DND-41 (cell line): ENCODE data around the gene PGM5.

Source experiments
- ATAC-seq: fragments of 200-7000 bp; cut with Tn5 transposase; 3 replicates; pipeline ENCODE4 v1.9.1; 2021; ENCODE audit warnings: low read depth; ENCODE audit not compliant: insufficient read depth
- DNase-seq: peaks from one replicate; pipeline ENCODE4 v3.0.0-alpha.2; 2020
- H2AFZ ChIP-seq: 2 replicates; pipeline ENCODE4 v1.6.0; 2012; ENCODE audit warnings: low read depth, low read length
- H3K27ac ChIP-seq: 2 replicates; pipeline ENCODE4 v1.5.1; 2012; ENCODE audit warnings: low read length, inconsistent platforms
- H3K27me3 ChIP-seq: fragments of 200-600 bp; sonication (generic); 2 replicates; pipeline ENCODE4 v1.6.0; 2012; ENCODE audit warnings: low read length, mild to moderate bottlenecking, inconsistent platforms; ENCODE audit not compliant: insufficient read depth, poor library complexity
- H3K36me3 ChIP-seq: 2 replicates; pipeline ENCODE4 v1.5.1; 2012; ENCODE audit warnings: low read length, inconsistent platforms; ENCODE audit not compliant: insufficient read depth
- H3K4me1 ChIP-seq: 2 replicates; pipeline ENCODE4 v1.5.1; 2012; ENCODE audit warnings: mild to moderate bottlenecking, low read length; ENCODE audit not compliant: insufficient read depth
- H3K4me2 ChIP-seq: 2 replicates; pipeline ENCODE4 v1.6.0; 2012; ENCODE audit warnings: mild to moderate bottlenecking, moderate library complexity, low read length, inconsistent platforms; ENCODE audit not compliant: insufficient read depth
- H3K4me3 ChIP-seq, 2 experiments: fragments of 200-600 bp in 1 of 2; shearing (Covaris generic) in 1 of 2; 2 replicates each; pipeline ENCODE4 v1.5.1; 2012 to 2016; ENCODE audit warnings: inconsistent platforms in 2 of 2, low read length in 2 of 2, mild to moderate bottlenecking in 2 of 2, low read depth in 1 of 2, moderate library complexity in 1 of 2
- H3K79me2 ChIP-seq: 2 replicates; pipeline ENCODE4 v1.6.0; 2012; ENCODE audit warnings: low read length, inconsistent platforms; ENCODE audit not compliant: insufficient read depth
- H3K9ac ChIP-seq: 2 replicates; pipeline ENCODE4 v1.6.0; 2012; ENCODE audit warnings: low read depth, mild to moderate bottlenecking, inconsistent platforms, low read length, moderate library complexity
- H3K9me3 ChIP-seq: 2 replicates; pipeline ENCODE4 v1.5.1; 2012; ENCODE audit warnings: low read length, moderate library complexity, mild to moderate bottlenecking, inconsistent platforms; ENCODE audit not compliant: insufficient read depth, severe bottlenecking
- H4K20me1 ChIP-seq: 2 replicates; pipeline ENCODE4 v1.6.0; 2012; ENCODE audit warnings: low read length; ENCODE audit not compliant: insufficient read depth
- CTCF ChIP-seq: IDR thresholded peaks from 2 replicates; pipeline ENCODE4 v1.5.1; 2012; ENCODE audit warnings: borderline replicate concordance, low read length, moderate library complexity, mild to moderate bottlenecking; ENCODE audit not compliant: poor library complexity, severe bottlenecking; ENCODE audit errors: extremely low read depth
- EZH2 ChIP-seq: IDR thresholded peaks from 3 replicates; pipeline ENCODE4 v1.6.1; 2012; ENCODE audit warnings: borderline replicate concordance, low read depth, mild to moderate bottlenecking, moderate library complexity, low read length, inconsistent platforms; ENCODE audit not compliant: severe bottlenecking

Gene PGM5

GRCh38 chr9:68476422-68476821, 120.0 kb downstream of the PGM5 start:
- Histone ChIP-seq H3K27me3 (no peaks in the 10 kb centered on the region), H3K4me2 (no peak overlapping the region), H2AFZ (no peak overlapping the region), H3K9ac (no peak overlapping the region), H3K9me3 (no peaks in the 10 kb centered on the region), H3K4me3 (no peak overlapping the region), H3K4me1 (no peaks in the 10 kb centered on the region), H3K27ac (no peak overlapping the region), H4K20me1 (no peaks in the 10 kb centered on the region), H3K79me2 (no peaks in the 10 kb centered on the region), H3K36me3 (no peaks in the 10 kb centered on the region)
- no peak for ATAC-seq
- no peak for DNase-seq
- TF ChIP-seq CTCF = no peak
- TF ChIP-seq EZH2 = no peak

- Histone ChIP-seq H3K4me3 (no peak overlapping the region), H3K4me2 (no peak overlapping the region), H3K27ac (no peak overlapping the region), H2AFZ (no peak overlapping the region), H3K9me3 (no peaks in the 10 kb centered on the region), H3K27me3 (no peaks in the 10 kb centered on the region), H3K9ac (no peak overlapping the region), H3K36me3 (no peaks in the 10 kb centered on the region), H3K79me2 (no peaks in the 10 kb centered on the region), H3K4me1 (no peaks in the 10 kb centered on the region), H4K20me1 (no peaks in the 10 kb centered on the region)
- ATAC-seq (no peak), DNase-seq (no peak)
- no peak for TF ChIP-seq CTCF
- no peak for TF ChIP-seq EZH2
Measured at GRCh38 chr9:68476847-68477246, 120.4 kb downstream of the PGM5 start.

GRCh38 chr9:68480807-68481206, 124.4 kb downstream of the PGM5 start:
- no peak for TF ChIP-seq CTCF
- no peak for TF ChIP-seq EZH2
- Histone ChIP-seq H3K79me2 (no peaks in the 10 kb centered on the region), H3K4me3 (no peak overlapping the region), H3K27ac (no peak overlapping the region), H4K20me1 (no peaks in the 10 kb centered on the region), H3K36me3 (no peaks in the 10 kb centered on the region), H3K27me3 (no peaks in the 10 kb centered on the region), H2AFZ (no peak overlapping the region), H3K4me1 (no peaks in the 10 kb centered on the region), H3K9me3 (no peaks in the 10 kb centered on the region), H3K9ac (no peak overlapping the region), H3K4me2 (no peak overlapping the region)
- DNase-seq (no peak), ATAC-seq (no peak)

- H3K4me3 ChIP-seq = no peak overlapping the region
- no peaks in the 10 kb centered on the region for H3K36me3 ChIP-seq
- no peaks in the 10 kb centered on the region for H3K4me1 ChIP-seq
- H4K20me1 ChIP-seq = no peaks in the 10 kb centered on the region
- H3K9ac ChIP-seq = no peak overlapping the region
- no peaks in the 10 kb centered on the region for H3K27me3 ChIP-seq
- no peak for DNase-seq
- no peak overlapping the region for H3K27ac ChIP-seq
- H3K79me2 ChIP-seq = no peaks in the 10 kb centered on the region
- H3K4me2 ChIP-seq = no peak overlapping the region
- no peak overlapping the region for H2AFZ ChIP-seq
- H3K9me3 ChIP-seq = no peaks in the 10 kb centered on the region
- no peak for ATAC-seq
- no peak for TF ChIP-seq CTCF
- TF ChIP-seq EZH2 = no peak
Measured at GRCh38 chr9:68482548-68482947, 126.1 kb downstream of the PGM5 start.
